GM19467 (cell line): Measurements from ENCODE around the gene SESTD1.

Source experiments
- ATAC-seq: cut with Tn5 transposase; IDR thresholded peaks from one replicate; pipeline ENCODE4 v1.9.1; 2021; ENCODE audit warnings: mild to moderate bottlenecking, moderate library complexity; ENCODE audit not compliant: unreplicated experiment

Gene SESTD1

GRCh38 chr2:179191110-179191509, 73.5 kb downstream of the SESTD1 start:
- ATAC-seq, result no peak

- ATAC-seq, result no peak
Measured at GRCh38 chr2:179186126-179186525, 78.5 kb downstream of the SESTD1 start.

DNA sequence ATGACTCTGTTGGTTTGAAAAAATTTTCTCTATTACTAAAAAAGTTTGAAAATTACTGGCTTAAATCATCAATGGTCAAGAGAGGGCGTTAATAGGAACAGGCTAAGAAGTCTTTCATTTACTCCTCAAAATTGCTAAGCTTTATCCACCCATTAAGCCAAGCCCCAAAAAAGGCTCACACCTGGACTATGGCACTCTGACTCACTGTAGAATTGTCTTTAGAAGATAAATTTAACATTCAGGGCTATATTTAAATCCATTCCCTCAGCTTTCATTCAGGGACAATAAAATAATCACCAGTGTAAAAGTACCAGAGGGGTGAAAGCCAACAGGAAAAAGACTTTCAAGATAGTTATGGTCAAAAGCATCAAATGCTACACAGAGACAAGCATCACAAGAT, 80.0 kb downstream of the SESTD1 start:
- no peak for ATAC-seq

GRCh38 chr2:179181002-179181401, 83.6 kb downstream of the SESTD1 start:
- no peak for ATAC-seq

DNA sequence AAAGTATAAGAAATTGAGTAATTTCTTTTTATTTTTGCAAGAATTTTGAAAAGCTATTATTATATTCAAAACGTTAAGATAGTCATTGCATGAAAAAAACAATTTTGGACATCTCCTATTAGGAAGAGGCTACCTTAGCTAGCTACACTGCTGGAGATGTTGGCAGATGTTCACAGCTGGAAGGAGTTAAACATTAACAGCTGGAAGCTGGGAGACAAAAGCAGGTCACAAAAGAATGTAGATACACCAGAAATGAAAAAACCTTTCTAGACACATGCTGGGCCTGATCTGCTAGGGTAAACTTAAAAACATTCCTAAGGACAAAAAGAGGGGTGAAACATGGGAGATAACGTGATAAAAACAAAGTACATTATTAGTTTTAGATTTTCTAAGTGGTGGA, 84.4 kb downstream of the SESTD1 start:
- no peak for ATAC-seq

DNA sequence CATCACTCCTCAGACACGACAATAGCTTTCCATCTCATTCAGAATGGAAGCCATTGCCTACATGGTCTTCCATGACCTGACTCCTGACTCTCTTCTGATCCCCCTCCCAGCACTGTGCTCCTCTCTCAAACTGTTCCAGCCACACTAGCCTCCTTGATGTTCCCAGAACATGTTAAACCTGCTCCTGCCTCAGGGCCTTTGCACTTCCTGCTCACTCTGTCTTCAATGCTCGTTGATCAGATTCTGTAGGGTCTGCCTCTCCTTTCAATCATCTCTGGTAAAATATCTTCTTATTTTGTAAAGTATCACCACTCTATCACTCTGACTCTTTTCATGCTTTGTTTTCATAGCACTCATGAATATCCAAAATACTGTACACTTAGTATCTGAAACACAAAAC, 84.9 kb downstream of the SESTD1 start:
- ATAC-seq, result no peak

DNA sequence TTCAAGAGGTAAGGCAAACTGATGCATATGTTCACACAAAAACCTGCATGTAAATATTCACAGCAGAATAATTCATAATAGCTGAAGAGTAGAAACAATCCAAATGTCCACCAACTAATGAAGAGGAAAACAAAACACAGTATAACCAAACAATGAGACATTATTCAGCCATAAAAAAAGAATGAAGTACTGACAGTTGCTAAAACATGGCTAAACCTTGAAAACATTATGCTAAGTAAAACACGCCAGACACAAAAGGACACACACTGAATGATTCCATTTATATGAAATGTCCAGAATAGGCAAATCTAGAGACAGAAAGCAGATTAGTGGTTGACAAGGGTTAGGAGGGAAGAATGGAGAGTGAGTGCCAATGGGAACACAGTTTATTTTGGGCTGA, 86.9 kb downstream of the SESTD1 start:
- no peak for ATAC-seq

- no peak for ATAC-seq
Measured at GRCh38 chr2:179174240-179174639, 90.4 kb downstream of the SESTD1 start.

DNA sequence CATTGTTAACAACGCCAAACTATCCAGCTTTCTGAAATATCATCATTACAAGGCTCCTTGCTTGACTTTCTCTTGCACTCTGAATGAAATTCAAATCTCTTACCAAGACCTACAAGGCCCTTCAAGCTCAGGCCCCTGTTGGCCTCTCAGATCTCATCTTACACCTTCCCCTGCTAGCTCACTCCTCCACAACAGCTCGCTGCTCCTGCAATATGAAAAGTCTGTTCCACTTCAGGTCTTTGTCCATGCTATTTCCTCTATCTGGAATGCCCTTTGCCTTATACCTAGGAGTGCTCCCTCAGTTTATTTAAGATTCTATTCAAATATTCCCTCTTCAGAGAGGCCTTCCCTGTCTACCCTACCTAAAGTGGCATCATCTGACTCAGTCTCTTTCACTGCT, 91.7 kb downstream of the SESTD1 start:
- ATAC-seq, result no peak

DNA sequence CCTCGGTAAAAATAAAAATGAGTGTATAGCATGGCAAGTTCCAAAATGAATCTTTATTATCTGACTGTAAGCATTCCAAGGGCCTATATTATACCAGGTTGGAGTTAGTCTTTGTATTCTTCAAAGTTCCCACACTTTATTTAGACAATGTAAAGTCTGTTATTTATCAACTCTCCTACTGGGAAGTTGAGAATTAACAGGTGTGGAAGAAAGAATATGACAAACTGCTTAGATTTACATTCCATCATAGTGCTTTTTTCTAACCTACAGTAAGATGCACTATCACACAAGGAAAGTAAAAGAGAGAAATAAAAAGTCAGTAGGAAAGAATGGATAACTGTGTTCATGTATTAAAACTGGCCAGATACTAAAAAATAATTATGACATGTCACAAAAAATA, 93.3 kb downstream of the SESTD1 start:
- ATAC-seq, result no peak

GRCh38 chr2:179170901-179171300, 93.7 kb downstream of the SESTD1 start:
- no peak for ATAC-seq

DNA sequence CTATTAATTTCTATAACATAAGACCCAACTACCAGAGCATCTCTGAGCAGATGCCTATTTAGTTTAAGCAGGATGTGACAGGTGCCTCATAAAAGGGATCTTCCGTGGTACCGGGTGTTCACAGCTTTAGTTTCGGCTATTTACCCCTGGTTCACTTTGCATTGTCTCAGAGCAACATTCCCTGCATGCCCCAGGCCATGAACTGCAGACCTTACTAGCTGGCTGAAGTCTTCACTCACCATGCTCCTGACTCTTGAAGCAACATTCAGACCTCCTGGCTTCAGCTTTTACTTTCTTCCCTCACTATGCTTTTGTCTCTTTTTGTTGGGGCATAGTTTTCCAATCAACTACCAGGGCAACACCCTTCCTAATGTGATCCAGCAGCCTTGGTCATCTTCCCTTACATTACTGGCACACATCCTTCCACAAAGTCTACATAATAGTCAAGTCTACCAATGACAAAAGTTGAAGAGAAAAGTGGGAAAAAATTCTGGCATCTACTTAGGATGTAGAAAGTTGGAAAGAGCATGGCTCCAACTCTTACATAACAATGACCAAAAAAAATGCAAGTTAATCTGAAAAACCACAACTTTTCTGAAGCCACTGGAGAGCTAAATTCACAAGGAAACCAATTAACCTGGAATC, 99.2 kb downstream of the SESTD1 start:
- ATAC-seq, result no peak

DNA sequence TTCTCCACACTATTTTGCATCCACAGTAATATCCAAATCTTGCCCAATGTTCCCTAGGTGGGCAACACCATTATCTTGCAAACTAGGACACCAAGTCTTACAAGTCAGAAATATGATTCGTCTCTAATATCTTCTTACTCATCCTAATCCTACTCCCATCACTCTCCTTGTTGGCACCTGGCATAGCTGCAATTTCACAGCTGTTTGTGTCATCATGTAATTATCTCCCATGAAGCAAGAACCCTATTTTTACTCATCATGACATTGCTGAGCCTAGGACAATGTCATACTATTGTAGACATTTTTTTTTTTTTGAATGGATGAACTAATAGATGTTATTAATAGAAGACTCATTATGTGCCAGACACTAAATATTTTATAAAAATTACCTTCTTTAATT, 123.4 kb downstream of the SESTD1 start:
- no peak for ATAC-seq

DNA sequence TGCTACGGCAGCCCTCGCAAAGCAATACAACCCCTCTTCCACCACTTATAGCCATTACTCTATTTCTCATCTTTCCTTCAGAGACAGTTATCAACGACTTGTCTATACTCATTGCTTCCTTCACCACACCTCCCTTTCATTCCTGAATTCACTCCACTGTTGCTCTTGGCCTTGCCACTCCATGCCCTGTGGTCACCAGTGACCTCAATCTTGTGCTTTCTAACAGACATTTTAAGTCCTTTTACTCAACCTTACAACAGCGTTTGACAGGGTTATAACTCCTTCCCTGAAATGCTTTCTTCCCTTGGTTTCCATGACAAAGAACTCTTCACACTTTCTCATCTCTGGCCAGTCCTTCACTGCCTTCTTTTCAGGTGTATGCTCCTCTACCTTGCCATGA, 124.1 kb downstream of the SESTD1 start:
- ATAC-seq, result no peak

DNA sequence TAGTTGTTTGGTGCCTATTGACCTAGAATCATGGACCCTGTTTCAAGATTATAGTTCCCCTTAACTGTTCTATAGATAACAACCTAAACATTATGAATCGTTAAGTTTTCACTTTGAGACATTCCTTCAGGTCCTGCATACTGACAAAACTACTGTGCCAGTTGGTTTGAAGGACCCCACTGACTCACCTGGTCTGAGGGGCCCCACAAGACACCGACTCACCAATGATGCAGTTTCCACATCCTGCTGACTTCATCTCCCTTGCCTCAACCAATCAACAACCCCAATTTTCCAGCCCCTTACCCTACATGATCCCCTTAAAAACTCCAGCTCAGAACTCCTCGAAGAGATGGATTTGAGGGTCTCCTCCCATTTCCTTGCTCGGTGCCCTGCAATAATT, 125.1 kb downstream of the SESTD1 start:
- ATAC-seq, result no peak

GRCh38 chr2:179137200-179137759, 127.4 kb downstream of the SESTD1 start:
- ATAC-seq, result no peak

GRCh38 chr2:179133016-179133415, 131.6 kb downstream of the SESTD1 start:
- ATAC-seq, result no peak

DNA sequence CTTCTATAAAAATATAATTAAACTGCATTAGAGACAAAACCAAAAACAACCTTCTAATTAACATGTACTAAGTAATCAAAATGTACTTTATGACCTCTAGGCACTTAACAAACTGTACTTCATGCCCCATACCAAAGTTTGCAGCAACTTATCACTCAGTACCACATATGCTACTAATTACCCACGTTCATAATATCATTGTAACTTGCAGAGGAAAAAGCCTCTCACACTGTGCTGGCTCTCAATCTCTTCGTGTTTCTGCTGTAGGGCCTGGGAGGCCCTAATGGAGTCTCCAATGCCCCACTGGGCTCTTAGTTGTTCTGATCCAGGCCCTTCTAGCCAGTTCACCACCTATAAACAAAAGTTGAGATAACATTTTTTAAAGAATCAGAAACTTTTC, 132.6 kb downstream of the SESTD1 start:
- no peak for ATAC-seq

- no peak for ATAC-seq
Measured at GRCh38 chr2:179130560-179130959, 134.1 kb downstream of the SESTD1 start.

DNA sequence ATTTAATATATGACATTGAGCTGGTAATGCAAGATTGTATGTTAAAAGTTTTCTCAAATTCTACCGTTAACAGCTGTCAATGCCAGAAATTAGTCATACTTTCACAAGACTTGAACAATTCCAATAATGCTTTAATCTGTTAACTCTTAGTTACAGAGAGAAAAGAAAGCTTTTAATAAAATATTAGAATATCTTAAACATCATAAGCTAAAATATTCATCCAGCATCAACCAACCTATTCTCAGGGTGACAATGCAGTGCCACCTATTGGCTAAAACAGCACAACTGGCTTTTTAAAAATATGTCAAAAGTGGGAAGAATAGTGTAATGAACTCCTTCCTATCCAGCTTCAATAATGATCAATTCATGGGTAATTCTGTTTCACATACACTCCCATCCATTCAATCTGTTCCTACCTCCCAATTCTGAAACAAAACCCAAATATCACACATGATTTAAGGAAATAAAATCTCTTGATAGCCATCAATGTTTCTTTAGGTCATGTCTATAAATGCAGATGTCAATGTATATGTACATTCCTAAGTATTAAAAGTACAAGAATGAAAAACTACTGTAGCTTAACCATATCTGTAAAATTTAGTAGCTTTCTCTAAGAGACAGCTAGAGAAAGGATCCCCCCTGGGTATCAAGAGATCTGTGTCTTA, 134.9 kb downstream of the SESTD1 start:
- ATAC-seq, result no peak

DNA sequence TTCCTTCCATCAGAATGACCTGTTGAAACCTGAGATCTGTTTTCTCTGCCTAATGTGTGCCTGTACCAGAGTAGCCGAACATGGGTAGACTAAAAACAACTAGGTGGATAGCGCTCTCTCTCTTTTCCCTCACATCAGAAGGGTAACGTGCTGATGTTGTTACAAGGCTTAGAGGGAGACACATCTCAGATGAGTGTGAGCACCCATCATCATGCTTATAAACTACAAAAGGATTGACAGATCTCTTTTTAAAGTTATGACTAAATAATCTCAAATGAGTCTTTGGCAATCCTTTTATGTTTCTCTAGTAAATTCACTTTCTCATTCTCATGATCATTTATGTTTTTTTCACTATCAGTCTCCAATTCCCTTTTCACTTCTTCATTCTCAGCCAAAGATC, 139.2 kb downstream of the SESTD1 start:
- ATAC-seq, result no peak

DNA sequence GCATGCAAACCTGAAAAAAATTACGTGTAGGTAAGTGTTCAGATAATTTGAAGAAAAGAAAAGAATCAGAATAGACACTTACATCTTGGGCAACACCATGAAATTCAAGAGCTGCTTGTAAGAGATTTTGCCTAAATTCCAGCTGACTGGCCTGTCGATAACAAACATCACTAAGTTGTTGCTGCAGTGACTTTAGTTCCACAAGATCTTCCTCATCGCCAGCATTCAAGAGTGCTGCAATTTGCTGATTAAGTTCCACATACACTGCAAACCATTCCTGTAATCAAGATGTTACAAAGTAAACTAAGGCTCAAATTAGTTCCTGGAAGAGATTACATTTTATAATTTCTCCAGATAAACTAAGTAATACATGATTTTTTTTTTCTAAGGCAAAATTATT, 140.3 kb downstream of the SESTD1 start:
- no peak for ATAC-seq

DNA sequence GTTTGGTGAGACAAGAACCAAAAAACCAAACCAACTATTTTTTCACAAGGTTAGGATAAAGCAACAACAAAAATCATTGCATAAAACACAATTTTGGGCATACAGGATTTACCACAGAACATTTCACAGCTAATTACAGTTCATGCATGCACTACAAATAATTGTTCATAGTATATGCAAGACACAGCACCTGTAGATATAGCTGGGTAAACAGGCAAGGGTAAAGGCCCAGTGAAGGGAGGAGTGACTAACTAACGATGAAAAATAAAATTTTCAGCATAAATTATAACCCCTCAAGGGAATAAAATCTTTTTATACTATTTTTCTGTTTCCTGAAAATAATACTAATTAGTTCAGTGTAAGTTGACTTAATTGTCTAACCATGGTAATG, 141.4 kb downstream of the SESTD1 start:
- no peak for ATAC-seq
